Measurements from ENCODE around the gene FANK1.

Gene FANK1

GRCh38 chr10:125896088-125896934, at the start of gene FANK1:
Gene FANK1, plus strand, starts transcription at chr10:125896564. Its CDS starts 79 bp downstream, at chr10:125896643.
- peak; percentile 69 for DNase-seq (ENCODE audit: low read depth)

GRCh38 chr10:125846894-125847293, 49.5 kb upstream of the FANK1 start:
- no peak for DNase-seq (ENCODE audit: low read depth)

- DNase-seq (ENCODE audit: low read depth), result no peak
These were observed 48.0 kb upstream of the FANK1 start for GRCh38 chr10:125848371-125848770.

GRCh38 chr10:125848857-125849256, 47.5 kb upstream of the FANK1 start:
- DNase-seq (ENCODE audit: low read depth), result no peak

GRCh38 chr10:125849448-125849847, 46.9 kb upstream of the FANK1 start:
- no peak for DNase-seq (ENCODE audit: low read depth)

- no peak for DNase-seq (ENCODE audit: low read depth)
These were observed 45.3 kb upstream of the FANK1 start for GRCh38 chr10:125850766-125851731.

GRCh38 chr10:125852487-125852886, 43.9 kb upstream of the FANK1 start:
- DNase-seq (ENCODE audit: low read depth), result no peak

- DNase-seq (ENCODE audit: low read depth), result no peak
These were observed 39.1 kb upstream of the FANK1 start for GRCh38 chr10:125857185-125857760.

- DNase-seq (ENCODE audit: low read depth), result no peak
These were observed 37.1 kb upstream of the FANK1 start for GRCh38 chr10:125859128-125859817.

GRCh38 chr10:125865120-125865519, 31.2 kb upstream of the FANK1 start:
- DNase-seq (ENCODE audit: low read depth), result no peak

GRCh38 chr10:125866421-125867029, 29.8 kb upstream of the FANK1 start:
- DNase-seq (ENCODE audit: low read depth), result no peak

- no peak for DNase-seq (ENCODE audit: low read depth)
These were observed 27.9 kb upstream of the FANK1 start for GRCh38 chr10:125868372-125868975.

GRCh38 chr10:125871338-125871737, 25.0 kb upstream of the FANK1 start:
- DNase-seq (ENCODE audit: low read depth), result no peak

- DNase-seq (ENCODE audit: low read depth), result no peak
These were observed 17.2 kb upstream of the FANK1 start for GRCh38 chr10:125878957-125879835.

- DNase-seq (ENCODE audit: low read depth), result no peak
These were observed 15.6 kb upstream of the FANK1 start for GRCh38 chr10:125880719-125881118.

GRCh38 chr10:125881192-125881591, 15.2 kb upstream of the FANK1 start, which contains the start of gene DHX32:
Gene DHX32, minus strand, starts transcription at chr10:125881292. Its CDS starts 468 bp downstream, at chr10:125880824.
- no peak for DNase-seq (ENCODE audit: low read depth)

GRCh38 chr10:125882596-125882995, 13.8 kb upstream of the FANK1 start:
- DNase-seq (ENCODE audit: low read depth), result no peak

- DNase-seq (ENCODE audit: low read depth), result no peak
These were observed 13.2 kb upstream of the FANK1 start for GRCh38 chr10:125883211-125883610.

GRCh38 chr10:125886914-125887512, 9.4 kb upstream of the FANK1 start:
- DNase-seq (ENCODE audit: low read depth), result no peak

Measured in activated T-cell treated with anti-CD3 and anti-CD28 coated beads for 1 hour (primary cell).